IPS-NIHi7 (cell line): ENCODE data around the gene ARFGAP2.

Experiments used
- DNase-seq: peaks from one replicate; pipeline ENCODE4 v3.0.0; 2012; ENCODE audit warnings: mixed read lengths; ENCODE audit errors: extremely low spot score

ARFGAP2 gene

DNA sequence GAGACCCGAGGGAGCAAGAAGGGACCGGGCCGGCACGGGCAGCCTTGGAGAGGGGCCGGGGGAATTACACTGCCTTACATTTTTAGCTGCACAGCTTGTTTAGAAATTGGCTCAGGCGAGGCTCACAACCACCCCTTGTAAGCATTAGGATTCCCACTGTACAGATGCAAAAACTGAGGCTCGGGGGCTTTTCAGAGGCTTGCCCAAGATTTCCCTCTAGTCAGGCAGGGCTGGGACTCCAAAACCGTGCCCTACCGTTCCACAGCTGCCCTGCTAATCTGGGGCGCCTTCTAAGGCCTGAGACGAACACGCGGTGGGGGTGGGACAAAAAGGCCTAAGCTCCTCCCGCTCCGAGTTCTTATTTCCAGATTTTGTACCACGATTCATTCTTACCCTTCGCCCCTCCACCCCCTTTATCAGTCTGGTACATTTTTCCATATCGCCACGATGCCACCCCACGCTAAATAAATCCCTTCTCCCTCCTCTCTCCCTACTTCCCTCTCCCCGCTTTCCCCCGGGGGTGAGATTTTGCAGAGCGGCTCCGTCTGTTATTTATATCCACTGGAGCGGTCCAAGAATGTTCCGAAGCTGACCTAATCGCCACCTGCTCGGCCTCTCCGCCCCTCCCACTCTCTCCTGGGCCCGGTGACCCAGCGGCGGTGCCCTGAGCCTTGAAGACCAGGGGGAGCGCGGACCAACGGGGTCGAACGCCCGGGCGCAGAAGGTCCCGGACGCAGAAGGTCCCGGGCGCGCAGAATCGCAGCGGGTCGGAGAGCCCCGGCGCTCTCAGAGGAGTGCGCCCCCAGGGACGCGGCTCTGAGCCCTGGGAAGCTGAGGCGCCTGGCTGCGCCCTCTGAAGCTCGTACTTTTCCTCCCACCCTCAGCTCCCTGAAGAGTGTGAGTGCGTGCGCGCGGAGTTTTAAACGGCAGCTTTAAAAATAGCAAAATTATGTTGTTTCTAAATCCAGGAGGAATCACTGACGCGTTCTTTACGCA is 10.3 kb upstream of the ARFGAP2 start:
- peak; percentile 57 for DNase-seq

DNA sequence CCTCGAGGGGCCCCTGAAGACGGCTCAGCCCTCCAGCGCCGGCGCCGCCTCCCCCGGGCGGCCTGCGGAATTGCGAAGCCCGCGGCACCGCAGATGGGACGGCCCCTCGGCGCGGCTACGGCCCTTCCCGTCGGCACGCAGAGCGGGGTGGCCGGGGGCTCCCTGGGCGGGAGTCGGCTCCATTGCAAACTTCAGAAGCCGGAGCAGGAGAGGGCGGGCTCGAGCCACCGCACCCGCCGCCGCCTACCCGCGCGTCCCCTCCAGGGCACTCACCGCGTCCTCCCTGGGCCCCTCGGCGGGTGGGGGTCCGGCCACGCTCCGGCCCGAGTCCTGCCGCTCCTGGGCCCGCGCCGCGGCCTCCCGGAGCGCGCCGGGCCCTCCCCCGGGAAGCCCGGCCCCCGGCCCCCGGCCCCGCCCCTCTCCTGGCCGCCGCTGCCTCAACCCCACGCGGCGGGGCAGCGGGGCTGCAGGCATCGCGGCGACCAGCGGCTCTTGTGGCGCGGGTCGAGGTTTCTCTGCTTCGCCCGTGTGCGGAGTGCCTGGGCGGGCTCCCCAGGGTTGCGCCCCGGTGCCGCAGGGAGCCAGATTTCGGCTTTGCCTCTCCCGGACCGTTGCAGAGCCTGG is 9.5 kb upstream of the ARFGAP2 start, which contains the start of gene PACSIN3:
Gene PACSIN3, minus strand, starts transcription at position 359 of the 624 bp plus-strand sequence. CDS start 3,707 bp downstream, outside the sequence.
- peak; percentile 62 for DNase-seq

DNA sequence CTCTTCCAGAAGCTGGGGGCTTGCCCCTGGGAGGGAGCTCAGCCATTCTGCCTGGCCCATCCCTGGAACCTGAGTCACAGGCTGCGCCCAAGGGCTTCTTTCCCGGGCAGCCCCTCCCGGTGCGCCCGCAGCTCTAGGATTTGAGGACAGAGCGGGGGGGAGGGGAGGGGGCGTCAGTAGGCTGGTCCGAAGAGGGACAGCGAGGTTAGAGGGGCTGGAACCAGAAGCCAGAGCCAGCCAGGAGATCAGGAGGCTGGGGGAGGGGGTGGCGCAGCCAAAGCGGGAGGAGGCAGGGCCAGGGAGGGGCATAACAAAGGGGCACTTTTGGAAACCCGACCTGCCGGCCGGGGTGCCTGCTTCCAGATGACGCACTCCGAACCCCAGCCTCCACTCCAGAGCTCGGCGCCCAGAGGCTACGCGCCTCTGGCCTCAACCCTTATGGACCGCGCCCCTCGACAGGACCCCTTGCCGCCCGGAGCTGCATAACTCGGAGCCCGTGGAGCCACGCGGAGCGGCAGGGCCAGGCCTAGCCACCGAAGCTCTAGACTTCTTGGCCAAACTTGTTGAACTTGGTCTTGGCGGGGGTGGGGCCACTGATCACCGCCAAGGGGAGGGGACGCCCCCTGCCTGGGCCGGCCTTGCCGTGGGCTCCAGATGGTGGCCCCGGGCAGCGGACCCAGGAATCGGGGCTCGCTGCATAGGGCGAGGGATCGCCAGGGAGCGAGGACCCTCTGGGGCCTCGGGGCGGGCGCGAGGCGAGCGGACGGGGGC is 8.8 kb upstream of the ARFGAP2 start:
- peak; percentile 85 for DNase-seq

DNA sequence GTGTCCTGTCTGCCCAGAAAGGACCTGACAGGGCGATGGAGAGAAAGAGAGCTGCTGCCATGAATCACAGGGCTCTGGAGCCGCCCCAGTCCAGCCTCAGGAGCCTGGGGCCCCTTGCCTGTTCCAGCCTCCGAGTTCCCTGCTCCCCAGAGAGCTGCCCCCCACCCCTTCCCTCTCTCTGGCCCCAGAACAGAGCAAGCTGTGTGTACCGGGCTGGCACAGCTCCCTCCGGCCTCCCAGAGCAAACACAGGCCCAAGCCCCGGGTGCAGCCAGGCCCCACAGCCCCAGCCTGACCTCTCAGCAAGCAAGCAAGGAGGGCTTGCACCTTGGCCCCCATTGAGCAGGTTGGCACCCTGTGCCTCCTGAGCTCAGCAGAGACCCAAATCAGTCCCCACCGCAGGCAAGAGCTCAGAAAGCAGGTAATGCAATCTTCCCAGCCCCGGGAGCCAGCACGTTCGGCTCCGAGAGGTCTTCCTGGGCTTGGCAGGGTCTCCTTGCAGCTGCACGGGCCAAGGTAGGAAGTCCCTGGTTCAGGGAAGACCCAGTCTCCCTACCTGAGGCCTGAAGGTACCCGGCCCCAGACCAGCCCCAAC is 8.1 kb upstream of the ARFGAP2 start:
- DNase-seq: no peak

DNA sequence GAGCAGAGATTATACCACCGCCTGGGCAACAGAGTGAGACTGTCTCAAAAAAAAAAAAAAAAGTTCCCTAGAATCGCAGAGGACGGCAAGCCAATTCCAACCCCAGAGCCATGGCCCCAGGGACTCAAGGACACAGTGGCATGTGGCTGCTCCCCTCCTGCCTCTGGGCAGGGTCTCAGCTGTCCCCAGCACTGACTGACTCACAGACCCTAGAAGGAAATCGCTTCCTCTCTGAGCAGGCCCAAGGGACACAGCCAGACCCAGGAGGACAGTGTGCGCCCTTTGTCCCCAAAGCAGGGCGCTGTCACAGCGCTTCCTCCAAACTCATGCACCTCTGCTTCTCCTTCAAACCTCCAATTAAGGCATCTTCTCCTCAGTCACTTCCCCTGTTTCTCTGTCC is 7.3 kb upstream of the ARFGAP2 start:
- DNase-seq: no peak

DNA sequence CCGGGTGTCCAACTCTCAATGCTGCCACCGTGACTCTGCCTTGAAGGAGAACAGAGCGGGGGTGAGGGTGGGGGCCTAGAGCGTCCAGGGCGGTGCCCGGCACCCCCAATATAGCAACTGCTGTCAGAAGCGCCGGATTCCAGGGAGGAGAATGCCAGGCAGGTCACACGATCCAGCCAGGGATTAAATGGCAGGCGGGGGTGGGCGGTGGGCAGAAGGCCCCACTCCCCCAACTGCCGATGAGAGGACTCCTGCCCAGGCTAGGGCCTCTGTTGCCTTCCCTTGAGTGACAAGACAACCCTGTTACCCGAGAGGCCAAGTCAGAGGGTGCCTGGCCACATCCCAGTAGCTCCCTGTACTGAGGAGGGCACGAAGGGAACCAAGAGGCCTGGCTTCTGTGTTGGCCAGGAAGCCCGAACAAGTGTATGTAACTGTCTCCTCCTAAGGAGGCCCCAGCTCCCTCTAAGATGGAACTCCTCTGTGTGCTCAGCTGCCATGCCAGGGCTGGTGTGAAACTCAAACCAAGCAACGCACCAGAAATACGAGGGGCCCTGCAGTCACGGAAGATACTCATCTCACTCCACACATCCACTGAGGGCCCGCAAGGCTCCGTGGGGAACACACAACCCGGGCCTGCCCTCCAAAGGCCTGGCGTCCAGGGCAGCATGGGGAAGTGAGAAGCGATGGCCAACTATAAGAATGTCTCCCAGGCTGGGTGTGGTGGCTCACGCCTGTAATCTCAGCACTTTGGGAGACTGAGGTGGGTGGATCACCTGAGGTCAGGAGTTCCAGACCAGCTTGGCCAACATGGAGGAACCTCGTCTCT is 6.6 kb upstream of the ARFGAP2 start:
- DNase-seq: no peak

DNA sequence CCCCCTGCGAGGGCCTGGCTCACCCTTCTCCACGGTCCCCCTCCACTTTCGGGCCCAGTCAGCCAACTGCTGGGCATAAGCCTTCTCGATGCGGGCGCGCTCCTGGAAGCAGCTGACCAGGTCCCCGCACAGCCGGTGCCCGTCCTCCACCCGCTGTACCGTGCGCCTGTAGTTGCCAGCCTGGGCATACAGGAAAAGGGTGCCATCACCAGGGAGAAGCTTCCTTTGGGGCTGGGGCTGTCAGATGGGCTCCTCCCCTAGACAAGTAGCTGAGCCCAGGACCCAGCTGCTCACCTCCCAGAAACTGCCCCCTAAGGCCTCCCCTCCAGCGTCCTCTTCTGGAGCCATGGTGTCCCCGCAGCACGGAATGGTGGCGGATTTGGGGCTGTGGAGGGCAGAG is 5.7 kb upstream of the ARFGAP2 start:
- no peak for DNase-seq

DNA sequence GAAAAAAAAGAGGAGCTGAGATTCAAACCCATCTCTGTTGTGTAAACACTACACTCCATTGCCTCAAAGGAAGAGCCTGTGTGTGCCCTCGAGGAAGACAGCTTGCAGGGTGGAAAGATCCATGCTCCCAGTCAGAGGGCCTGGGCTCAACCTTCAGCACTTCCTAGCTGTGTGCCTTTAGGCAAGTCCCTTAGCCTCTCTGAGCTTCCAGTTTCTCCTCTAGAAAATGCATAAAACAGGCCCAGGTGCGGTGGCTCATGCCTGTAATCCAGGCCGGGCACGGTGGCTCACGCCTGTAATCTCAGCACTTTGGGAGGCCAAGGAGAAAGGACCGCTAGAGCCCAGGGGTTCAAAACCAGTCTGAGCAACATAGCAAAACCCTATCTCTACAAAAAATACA is 4.6 kb upstream of the ARFGAP2 start:
- no peak for DNase-seq

DNA sequence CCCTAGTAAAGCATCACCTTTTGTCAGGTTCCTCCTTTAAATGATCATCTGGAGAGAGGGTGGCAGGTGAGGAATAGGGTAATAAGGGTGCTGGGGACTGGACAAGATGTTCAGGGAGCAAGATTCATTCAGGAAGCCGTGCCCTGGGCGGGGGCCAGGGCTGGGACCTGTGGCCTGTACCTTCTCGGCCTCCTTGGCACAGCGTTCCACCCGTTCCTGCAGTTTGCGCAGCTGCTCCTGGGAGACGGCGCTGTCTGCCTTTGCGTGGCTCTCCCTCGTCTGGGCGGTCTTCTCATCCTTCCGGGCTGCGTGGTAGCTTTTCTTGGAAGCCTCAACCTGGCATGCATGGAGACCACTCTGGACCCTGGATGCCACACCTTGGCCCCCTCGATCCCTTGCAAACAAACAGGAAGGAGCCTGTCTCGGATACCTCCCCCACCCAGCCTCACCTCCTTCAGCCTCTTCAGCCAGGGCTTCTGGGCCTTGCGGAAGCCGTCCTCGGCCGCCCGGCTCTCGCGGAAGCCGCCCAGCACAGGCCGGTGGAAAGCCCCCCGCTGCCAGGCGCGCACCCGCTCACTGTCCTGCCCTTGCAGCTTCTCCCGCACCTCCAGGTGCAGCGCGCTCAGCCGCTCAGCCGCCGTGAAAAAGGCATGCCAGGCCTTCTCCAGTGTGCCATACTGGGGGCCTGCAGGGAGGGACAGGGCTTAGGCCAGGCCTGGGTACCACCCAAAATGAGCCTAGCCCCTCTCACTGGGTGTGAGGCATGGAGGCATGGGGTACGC is 3.5 kb upstream of the ARFGAP2 start:
- DNase-seq: no peak

DNA sequence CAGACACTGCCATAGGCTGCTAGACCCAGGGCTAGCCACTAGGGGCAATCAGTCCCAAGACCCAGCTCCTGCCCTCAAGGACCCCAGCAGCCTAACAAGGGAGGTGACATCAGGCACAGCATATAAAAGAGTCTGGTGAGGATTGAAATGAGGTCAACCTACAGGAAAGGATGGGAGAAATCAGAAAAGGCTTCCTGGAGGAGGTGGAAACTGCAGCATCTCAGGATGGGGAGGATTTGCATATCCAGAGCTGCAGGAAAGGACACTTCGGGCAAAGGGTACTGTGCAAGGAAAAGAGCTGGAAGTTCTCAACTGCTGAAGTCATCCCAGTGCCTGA is 2.9 kb upstream of the ARFGAP2 start:
- DNase-seq: peak; percentile 67

DNA sequence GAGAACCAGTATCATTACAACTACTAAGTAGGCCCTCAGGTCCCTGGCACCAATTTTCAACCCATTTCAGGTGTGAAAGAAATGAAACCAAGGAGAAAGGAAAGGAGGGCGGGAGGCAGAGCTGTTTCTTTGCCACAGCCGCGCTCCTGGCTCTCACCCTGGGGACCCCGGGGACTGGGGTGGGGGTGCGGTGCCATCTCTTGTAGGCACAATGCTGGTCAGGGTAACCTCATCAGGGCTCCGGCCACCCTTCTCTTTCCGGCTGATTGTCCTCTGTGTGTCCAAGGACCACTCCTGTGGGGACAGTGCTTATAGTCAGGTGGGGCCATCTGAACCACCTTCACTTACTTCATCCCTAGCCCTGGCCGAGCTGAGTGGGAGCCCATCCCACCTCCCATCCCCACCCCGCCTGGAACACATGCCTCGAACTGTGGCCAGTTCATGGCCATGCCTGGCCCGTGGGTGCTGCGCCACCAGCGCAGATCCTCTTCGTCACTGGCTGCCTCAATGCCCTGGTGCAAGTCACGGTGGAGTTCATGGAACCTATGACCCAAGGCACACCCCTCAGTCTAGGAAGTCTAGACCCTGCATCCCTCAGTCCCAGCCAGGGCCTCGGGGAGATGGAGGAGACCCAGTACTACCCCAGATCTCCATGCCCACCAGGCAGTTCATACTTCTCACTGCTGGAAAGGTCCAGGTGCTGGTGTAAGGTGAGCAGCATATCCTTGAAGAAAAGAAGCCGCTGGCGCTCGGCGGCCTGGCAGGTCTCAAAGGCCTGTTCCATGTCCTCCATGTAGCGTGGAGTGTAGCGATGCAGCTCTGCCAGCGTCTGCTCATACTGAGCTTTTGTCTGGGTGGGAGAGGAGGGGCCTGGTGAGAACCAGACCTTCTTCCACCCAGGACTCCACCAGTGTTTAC is 2.3 kb upstream of the ARFGAP2 start:
- DNase-seq: no peak

DNA sequence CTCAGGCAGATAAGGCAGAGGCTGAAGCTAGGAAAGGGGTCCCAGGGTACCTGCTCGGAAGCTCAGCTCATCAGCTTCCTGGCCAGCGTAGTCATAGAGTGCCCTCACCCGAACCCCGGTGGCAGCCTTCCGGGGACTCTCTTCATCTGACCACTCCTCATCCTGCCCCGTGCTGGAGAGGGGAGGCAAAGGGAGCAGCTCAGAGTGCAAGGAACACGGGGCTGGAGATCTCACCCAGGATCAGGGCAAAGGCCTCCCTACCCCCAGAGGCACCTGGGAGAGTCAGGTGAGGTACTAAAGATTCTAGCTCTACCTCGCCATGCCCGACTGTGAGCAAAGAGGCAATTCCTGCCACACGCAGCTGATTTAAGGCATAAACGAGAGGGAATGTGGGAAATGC is 1.6 kb upstream of the ARFGAP2 start:
- DNase-seq: no peak

DNA sequence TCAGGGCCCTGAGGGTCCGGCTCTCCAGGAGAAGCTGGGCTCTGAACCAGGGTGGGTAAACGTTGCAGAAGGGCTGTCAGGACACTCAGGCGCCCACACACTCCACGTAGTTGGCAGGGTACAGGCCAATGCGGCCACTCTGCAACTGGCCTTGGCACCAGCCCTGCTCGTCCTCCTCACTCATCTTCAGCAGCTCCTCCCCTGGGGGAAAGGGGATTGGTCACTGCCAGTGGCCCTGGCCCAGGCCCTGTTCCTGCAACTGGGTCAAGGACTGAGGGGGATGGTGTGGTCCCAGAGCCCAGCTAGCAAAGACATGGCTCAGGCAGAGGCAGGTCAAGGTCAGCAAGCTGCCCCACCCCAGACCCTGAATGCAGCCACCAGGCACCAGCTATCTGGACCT is 1.2 kb upstream of the ARFGAP2 start:
- no peak for DNase-seq

DNA sequence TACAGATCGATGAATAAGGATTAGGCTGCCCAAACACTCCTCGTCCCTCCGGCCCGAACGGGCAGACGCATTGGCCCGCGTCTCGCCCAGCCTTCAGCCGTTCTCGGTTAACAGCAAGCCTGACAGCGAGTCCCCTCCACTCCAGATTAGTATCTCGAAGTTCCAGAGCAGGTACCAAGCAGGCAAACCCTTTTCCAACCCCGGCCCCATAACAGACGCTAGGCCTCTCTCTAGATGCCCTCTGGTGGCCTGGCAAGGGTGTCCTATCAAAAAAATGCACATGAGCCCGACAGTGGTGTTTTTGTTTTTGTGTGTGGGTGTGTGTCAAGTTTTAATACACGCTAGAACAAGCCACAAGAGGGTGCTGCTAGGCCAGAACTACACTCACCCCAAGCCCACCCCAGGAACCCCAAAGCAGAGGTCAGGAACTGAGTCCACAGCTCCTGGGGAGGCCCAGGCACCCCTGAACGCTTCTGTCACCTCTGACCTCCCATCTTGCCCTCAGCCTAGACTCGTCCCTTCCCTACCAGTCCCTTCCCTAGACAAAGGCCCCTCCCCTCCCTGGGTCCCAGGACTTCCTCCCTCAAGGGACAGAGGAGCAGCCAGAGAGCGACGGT is 658 bp upstream of the ARFGAP2 start:
- DNase-seq: peak; percentile 71

DNA sequence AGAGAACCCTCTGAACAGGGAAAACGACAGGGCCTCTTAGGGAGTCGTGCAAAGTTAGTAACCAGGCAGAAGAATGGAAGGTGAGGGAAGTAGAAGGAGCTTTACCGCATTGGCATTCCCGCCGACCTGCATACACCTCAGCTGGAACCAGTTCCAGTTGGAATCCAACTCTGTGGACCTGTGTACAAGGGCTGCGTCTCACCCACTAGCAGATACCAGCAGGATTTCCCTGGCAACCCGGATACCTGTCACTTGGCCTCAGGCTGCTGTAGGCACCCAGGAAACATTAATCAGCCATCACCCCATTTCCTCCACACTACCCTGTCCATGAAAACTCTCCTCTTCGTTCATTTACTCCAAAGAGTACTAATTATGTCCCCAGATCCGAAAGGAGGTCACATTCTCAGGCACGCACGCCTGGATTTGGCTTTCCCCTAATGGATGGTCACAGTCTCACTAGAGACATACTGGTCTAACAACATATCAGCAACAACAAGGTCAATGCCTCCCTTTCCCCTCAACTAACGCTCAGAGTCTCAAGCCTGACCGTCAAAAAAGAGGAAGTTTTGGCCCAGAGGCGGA is 842 bp downstream of the ARFGAP2 start:
- no peak for DNase-seq

DNA sequence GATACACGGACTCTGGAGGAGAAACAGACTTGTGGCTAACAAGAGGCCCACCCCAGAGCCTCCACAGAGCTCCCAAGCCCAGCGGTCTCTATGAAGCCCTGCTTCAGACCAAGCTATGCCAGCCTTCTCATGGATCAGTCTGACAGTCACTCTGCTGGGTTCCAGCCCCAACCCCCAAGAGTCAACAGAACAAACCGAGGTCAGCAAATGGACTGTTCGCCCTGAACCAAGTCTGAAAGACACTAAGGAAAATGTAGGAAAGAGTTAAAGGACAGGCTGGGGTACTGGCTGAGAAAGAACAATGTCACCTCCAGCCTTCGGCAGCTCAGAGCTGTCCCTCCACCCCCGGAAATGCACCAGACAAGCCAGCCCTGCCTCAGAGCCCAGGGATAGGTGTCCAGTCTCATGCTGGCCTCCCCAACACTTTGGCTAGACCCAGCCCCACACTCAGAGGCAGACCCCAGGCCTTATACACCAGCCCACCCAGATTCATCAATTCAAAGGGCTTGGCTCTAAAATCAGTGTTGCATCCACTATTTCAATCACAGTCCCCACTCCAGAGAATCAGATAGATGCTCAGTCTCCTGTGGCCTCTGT is 3.8 kb downstream of the ARFGAP2 start:
- DNase-seq: no peak

DNA sequence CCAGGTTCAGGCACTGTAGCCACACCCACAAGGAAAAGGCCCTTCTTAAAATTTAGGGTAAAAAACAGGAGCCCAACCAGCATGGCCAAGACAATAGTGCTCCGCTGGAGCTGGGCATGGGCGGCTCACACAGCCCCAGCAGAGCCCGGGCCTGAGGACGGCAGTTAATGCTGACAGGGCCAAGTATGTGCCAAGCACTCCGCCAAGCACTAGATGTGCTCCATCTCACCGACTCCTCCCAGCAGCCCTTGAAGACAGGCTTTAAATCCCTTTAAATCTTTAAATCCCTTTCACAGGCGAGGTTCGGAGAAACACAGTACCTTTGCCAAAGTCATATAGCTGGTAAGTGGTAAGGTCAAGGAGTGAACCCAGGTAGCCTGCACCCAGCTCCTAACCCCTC is 4.8 kb downstream of the ARFGAP2 start:
- no peak for DNase-seq
